Left lung (tissue), 10 donors: ENCODE data around the gene DMAP1. TPM values are rescaled to one million over a fixed set of nuclear protein-coding genes. Genes with fewer than 3 reads are reported as not detected.
"Not testable (repeated sequence)": the region's sequence is repeated elsewhere in the genome, so short reads cannot be mapped to it uniquely, and the experiment has no call there.

ENCODE experiments used
- ATAC-seq: fragments of 200-7000 bp; cut with Tn5 transposase; one replicate; pipeline ENCODE4 v1.9.1; 2020; ENCODE audit warnings: moderate library complexity
- DNase-seq, 4 donors: peaks; one replicate each; pipeline ENCODE4 v3.0.0-alpha.2; 2013 to 2020
- H3K27ac ChIP-seq, 2 donors: fragments of 200-600 bp; sonication (generic) in 1 of 2; one replicate each; pipeline versions ENCODE4 v1.5.0 to v1.8.0; 2020 to 2021
- H3K27me3 ChIP-seq, 2 donors: fragments of 200-600 bp; sonication (generic) in 1 of 2; one replicate each; pipeline versions ENCODE4 v1.5.0 to v1.8.0; 2020 to 2021
- H3K36me3 ChIP-seq, 2 donors: fragments of 200-600 bp; sonication (generic) in 1 of 2; one replicate each; pipeline versions ENCODE4 v1.5.0 to v1.8.0; 2020 to 2021
- H3K4me1 ChIP-seq, 2 donors: fragments of 200-600 bp; one replicate each; pipeline ENCODE4 v1.8.0; 2021
- H3K4me3 ChIP-seq, 2 donors: fragments of 200-600 bp; sonication (generic) in 1 of 2; one replicate each; pipeline versions ENCODE4 v1.5.0 to v1.8.0; 2020 to 2021; ENCODE audit warnings: mild to moderate bottlenecking in 1 of 2
- H3K9me3 ChIP-seq, 2 donors: fragments of 200-600 bp; sonication (generic) in 1 of 2; one replicate each; pipeline versions ENCODE4 v1.5.0 to v1.8.0; 2020 to 2021
- intact Hi-C, 2 donors: fragments of 100-400 bp; cut with DNase I; formaldehyde crosslinking; loops; one replicate each; pipeline versions ENCODE4 v1.11.2 to v1.14.2; 2022
- polyA plus RNA-seq, 6 donors: library from polyadenylated mRNA; unstranded; fragments of 120-200 nt; gene quantifications; one replicate each; pipeline ENCODE4 v1.2.1, GENCODE V29; 2013; ENCODE audit not compliant: insufficient read length in 6 of 6
- total RNA-seq, 2 donors: library from RNA; stranded (reverse); fragmentation: NEBNext Ultra II Directional; extraction: Animal tissue kit (Norgen Biotek cat#: 25700); gene quantifications; one replicate each; pipeline ENCODE4 v1.2.1, GENCODE V29; 2021
- TF ChIP-seq, protein P1 (sequence below), 2 donors: fragments of 200-600 bp; sonication (generic) in 1 of 2; IDR thresholded peaks; one replicate each; pipeline versions ENCODE4 v1.5.0 to v1.8.0; 2021; ENCODE audit warnings: antibody characterized with exemption in 2 of 2
- donor health status: DM: no; HTN: yes; CAD: no.
- donor health status: DM: no; HTN: no; CAD: no.

DMAP1 gene
- total and polyA plus RNA-seq, 8 donors = 25.6 to 76.2 (median 66.5) TPM

DNA sequence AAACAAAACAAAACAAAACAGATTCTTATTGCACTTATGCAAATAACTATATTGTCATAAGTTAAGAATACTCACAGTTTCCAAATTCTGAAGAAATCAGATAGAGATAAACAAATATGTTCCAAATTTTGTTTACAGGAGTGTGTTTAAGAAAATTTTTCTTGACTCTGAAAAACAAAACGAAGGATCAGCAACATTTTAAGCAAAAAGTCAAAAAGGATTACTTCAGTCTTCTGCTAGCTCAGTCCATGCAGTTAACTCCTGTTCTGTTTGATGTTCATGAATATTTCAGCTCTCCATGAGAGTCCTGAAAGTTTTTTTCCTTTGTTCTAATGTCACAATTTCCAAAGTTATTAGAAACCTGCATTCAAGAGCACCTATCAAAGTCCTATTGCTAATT, 38.6 kb upstream of the DMAP1 start:
- TF ChIP-seq, protein P1, sequence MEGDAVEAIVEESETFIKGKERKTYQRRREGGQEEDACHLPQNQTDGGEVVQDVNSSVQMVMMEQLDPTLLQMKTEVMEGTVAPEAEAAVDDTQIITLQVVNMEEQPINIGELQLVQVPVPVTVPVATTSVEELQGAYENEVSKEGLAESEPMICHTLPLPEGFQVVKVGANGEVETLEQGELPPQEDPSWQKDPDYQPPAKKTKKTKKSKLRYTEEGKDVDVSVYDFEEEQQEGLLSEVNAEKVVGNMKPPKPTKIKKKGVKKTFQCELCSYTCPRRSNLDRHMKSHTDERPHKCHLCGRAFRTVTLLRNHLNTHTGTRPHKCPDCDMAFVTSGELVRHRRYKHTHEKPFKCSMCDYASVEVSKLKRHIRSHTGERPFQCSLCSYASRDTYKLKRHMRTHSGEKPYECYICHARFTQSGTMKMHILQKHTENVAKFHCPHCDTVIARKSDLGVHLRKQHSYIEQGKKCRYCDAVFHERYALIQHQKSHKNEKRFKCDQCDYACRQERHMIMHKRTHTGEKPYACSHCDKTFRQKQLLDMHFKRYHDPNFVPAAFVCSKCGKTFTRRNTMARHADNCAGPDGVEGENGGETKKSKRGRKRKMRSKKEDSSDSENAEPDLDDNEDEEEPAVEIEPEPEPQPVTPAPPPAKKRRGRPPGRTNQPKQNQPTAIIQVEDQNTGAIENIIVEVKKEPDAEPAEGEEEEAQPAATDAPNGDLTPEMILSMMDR (IDR thresholded peaks at IDR 0.05) = no peak
- no peak for DNase-seq
- Histone ChIP-seq H3K27me3 (no peaks in the 10 kb centered on the region), H3K27ac (no peak overlapping the region), H3K4me3 (no peak overlapping the region), H3K4me1 (no peaks in the 10 kb centered on the region), H3K9me3 (peaks cover 0 to 12% of the 10 kb centered on the region in 2 donors), H3K36me3 (no peaks in the 10 kb centered on the region)
- intact Hi-C loops = no loop called here
- no peak for ATAC-seq

DNA sequence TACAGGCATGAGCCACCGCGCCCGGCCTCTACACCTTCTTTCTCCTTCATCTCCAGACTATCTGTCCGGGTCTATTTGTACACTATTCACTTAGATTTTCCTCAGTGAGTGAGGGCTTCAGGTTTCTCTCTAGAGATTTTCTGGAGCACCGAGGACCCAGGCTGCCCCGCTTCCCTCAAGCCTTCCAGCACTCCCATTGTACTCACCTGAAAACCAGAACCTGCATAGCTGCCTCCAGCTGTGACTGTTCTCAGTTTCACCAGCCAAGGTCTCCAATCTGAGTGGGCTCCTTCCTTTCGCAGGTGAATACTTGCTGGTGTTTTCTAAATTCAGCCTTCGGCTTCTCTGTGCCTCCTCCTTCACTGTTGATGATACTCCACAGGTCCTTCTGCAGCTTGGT, 12.9 kb upstream of the DMAP1 start:
- TF ChIP-seq, protein P1 (IDR thresholded peaks at IDR 0.05) = no peak
- no peaks in the 10 kb centered on the region for H3K4me1 ChIP-seq
- no peak overlapping the region for H3K4me3 ChIP-seq
- intact Hi-C loops = no loop called here
- no peaks in the 10 kb centered on the region for H3K27me3 ChIP-seq
- H3K36me3 ChIP-seq = no peaks in the 10 kb centered on the region
- DNase-seq (no peak), ATAC-seq (no peak)
- no peak overlapping the region for H3K27ac ChIP-seq
- no peaks in the 10 kb centered on the region for H3K9me3 ChIP-seq

DNA sequence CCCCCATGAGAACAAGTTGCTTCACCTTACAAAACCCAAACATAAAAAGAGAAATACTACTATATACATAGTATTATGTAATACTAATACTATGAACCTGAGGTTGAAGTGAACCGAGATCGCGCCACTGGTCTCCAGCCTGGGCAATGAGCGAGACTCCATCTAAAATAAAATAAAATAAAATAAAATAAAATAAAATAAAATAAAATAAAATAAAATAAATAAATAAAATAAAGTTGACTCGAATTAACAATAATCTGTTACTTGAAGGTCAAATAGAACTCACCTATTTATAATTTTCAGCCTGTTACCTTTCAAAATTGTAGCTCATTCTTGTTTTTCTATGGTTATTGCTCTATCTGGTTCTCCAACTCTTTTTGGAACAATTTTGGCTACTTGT, 6.7 kb upstream of the DMAP1 start:
- ATAC-seq = not testable (repeated sequence)

DNA sequence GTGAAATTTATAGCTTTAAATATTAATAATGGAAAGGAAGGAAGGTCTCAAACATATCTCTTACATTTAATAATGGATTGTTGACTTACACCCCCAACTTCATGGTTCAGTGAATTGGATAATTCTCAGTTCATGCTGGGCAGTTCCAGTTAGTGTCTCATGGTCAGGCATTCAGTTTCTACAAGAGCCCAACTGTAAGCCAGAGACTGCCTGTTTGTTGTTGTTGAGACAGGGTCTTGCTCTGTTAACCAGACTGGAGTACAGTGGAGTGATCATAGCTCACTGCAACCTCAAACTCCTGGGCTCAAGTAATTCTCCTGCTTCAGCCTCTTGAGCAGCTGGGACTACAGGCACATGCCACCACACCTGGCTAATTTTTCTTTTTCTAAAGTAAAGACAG, 5.0 kb upstream of the DMAP1 start:
- TF ChIP-seq, protein P1 (IDR thresholded peaks at IDR 0.05) = no peak
- intact Hi-C loops = no loop called here
- H3K4me1 ChIP-seq = peaks cover 6% of the 10 kb centered on the region in 2 donors
- H3K27ac ChIP-seq = no peak overlapping the region
- DNase-seq (no peak), ATAC-seq (no peak)
- H3K9me3 ChIP-seq = no peaks in the 10 kb centered on the region
- no peak overlapping the region for H3K4me3 ChIP-seq
- H3K36me3 ChIP-seq = no peaks in the 10 kb centered on the region
- no peaks in the 10 kb centered on the region for H3K27me3 ChIP-seq

More for the DNA sequence above, 6.7 kb upstream of the DMAP1 start:
- H3K4me3 ChIP-seq, H3K27ac ChIP-seq, H3K4me1 ChIP-seq, intact Hi-C loops, H3K36me3 ChIP-seq, H3K27me3 ChIP-seq, H3K9me3 ChIP-seq, DNase-seq: not testable (repeated sequence)

DNA sequence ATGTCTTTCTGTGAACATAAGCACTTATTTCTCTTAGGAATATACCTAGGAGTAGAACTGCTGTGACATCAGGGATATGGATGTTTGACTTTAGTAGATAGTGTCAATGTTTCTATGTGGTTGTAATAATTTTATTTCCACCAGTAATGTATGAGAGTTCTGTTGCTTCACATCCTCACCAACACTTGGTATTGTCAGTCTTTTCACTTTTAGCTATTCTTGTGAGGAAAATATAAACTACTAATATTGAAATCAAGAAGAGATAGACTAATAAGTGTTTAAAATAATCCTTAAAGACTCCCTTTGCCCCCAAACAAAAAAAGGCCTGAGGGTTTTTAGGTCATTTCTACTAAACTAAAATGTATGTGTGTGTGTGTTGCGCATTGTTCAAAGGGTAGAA, 2.7 kb upstream of the DMAP1 start:
- Histone ChIP-seq H3K27me3 (no peaks in the 10 kb centered on the region), H3K4me3 (no peak overlapping the region), H3K36me3 (peaks cover 0 to 12% of the 10 kb centered on the region in 2 donors), H3K4me1 (peaks cover 6 to 18% of the 10 kb centered on the region in 2 donors), H3K27ac (no peak overlapping the region), H3K9me3 (no peaks in the 10 kb centered on the region)
- TF ChIP-seq, protein P1 (IDR thresholded peaks at IDR 0.05) = no peak
- DNase-seq (no peak), ATAC-seq (no peak)
- intact Hi-C loops = no loop called here
